Measurements from ENCODE around the gene NLRC3.

Gene NLRC3

DNA sequence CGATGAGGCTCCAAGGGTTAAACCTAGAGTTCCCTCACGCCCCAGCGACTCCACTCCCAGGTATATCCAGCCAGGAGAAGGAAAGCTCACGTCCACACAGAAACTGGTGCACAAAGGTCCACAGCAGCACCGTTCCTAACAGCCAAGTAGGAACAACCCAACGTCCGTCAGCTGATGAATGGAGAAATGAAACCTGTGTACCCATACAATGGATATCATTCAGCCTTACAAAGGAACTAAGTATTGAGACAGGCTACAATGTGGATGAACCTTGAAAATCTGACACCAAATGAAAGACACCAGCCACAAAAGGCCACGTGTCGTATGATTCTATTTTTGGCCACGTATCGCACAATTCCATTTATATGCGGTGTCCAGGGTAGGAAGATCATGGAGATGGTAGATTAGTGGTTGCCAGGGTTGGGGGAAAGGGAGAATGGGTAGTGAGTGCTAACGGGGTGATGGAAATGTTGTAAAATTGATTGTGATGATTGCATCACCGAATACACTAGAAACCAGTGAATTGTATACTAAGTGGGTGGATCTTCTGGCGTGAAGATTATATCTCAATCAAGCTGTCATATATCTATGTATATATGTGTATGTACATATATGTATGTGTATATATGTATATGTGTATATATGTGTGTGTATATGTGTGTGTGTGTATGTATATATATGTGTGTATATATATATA, 30.1 kb downstream of the NLRC3 start:
- DNase-seq (ENCODE audit: low read depth, low spot score) = no peak

DNA sequence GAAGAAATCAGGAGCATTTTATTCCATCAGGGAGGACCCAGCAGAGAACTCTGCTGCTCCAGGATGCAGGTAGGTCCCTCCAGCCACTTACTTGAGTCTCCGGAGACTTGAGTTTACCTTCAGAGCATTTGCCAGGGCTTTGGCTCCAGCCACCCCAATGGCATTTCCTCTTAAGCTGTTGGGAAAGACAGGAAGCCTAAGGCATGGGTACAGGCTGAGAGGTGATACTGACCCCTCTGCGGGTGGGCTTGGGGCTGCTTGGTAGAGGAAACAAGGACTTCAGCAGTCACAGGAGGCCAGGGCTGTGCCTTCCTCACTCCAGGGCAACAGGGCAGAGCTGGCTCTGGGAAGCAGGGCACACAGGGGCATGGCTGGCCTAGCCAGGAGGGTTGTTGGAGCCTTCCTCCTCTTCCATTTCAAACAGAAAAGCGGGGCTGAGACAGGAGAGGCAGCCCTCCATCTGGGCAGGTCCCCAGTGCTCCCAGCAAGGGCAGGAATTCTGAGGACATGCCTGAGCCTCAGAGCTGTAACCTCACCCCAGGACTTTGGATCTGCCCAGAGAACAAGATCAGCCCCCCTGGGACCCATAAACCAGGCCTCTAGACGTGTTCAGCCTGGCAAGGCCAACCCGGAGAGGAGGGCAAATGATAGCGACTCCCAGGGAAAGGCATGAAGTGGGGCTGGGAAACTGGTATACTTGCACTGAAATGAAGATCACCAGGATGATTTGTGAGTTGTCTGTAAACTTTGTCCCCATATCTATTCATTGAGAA, 34.4 kb downstream of the NLRC3 start:
- DNase-seq (ENCODE audit: low read depth, low spot score) = no peak

DNA sequence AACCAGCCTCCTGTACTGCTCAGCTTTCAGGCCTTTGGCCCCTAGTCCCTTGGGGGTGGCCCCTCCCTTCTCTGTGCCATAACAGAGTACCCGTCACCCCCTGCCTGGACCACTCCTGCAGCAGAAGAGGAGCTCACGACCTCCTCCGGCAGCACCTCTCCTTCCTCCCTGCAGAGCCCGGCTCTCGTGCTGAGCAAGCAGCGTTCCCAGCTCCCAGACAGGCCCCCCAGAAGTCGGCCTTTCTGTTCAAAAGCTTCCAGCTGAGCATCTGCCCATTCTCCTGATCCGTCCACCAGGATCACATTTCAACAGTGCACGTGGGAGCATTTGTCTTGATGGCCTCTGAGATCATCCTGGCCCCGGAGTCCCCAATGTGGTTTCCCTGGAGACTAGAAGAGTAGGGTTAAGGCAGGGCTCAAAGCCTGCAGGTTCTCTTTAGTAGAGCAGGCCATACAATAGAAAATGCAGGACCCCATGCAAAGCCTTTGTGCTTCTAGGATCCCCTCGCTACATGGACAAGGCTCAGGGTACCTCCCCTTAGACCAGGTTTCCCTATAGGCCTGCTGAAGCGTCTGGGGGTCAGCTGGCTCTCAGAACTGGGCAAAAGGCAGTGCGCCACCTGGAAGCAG, 35.6 kb downstream of the NLRC3 start:
- DNase-seq (ENCODE audit: low read depth, low spot score) = no peak

DNA sequence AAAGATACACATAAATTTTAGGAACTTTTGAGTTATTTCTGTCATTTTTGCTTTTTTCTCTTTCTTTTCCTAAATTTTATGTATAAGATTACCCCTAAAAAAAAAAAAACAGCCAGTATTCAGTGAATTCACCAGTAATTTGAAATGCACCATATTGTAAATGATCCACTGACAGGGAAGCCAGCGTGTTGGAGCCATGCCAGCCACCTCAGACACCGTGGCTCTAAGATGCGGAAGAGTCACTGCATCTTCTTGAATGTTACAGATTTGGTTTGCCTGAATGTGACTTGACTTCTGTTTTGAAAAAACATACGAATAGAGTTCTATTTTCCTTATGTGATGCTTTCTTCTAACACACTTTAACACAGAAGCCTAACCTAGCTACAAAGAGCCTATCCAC, 39.0 kb downstream of the NLRC3 start:
- DNase-seq (ENCODE audit: low read depth, low spot score) = no peak

DNA sequence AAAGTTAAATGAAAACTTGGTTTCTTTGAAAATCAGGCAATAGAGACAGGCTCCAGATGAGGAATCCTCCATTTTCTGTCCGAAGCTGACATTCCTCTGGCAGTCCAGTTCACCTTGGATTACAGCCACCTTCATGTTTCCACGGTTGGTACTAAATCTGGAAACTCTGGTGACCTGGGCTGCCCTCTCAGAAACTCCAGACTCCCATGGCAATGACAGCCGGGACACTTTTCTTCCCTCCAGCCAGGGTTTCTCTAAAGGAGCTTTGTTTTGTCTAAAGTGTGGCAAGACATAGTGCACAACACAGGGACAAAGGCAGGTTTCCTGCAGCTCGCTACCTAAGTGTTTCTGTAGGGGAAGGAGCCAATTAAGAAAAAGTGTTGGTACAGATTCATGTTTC, 40.4 kb downstream of the NLRC3 start:
- DNase-seq (ENCODE audit: low read depth, low spot score) = peak; percentile 36

DNA sequence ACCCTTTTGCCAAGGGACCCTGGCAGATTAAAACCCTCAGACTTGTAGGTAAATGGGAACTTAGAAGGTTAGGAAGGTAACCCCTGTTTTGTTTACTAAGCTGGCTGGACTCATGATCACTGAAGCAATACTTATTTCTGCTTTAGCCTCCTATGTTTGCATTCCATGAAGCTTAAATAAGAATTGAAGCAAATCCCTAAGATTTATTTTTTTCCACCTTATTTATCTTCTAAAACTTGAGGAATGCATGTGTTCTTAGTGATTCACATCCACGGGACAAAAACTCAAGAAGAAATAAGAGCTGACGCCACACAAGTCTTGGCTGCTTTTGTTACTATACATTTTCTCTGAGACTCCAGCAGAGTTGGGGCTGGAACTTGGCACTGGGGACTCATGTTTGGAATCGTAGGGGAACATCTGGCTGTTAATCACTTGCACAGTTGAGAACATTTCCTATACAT, 40.9 kb downstream of the NLRC3 start:
- DNase-seq (ENCODE audit: low read depth, low spot score) = peak; percentile 75

DNA sequence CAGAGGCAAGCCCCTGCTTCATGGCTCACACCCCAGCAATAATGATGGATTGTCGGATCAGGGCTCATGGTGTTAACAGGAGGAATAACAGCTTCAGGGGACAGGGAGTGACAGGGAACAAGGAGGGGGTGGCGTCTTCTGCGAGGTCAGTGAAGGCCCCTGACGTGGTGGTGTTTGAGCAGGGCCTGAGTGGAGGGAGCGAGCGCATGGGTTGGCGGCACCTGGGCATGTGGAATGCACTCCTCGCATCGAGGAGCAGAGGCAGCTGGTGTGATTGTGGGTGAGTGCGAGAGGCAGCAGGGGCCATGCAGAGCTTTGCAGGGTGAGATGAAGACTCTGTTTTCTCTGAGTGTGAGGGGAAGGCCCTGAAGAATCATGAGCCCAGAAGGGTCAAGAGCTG, 43.1 kb downstream of the NLRC3 start:
- DNase-seq (ENCODE audit: low read depth, low spot score) = no peak

DNA sequence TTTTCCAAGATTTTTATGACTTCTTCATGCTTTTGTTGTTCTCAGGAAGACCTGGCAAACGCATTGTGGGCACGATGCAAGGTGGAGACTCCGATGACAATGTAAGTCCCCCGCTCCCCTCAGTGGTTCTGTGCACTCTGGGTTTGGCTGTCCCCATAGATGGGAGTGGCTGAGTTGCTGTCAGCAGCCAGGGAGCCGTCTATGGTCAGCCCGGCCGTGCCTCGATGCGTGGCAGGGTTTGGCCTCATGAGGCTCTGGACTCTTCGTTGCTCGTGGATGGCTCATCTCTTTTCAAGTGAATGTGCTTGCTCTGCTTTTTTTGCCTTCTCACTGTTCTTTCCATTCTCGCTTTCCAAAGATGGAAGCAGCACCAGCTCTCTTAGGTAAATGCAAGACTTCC, 44.5 kb downstream of the NLRC3 start:
- DNase-seq (ENCODE audit: low read depth, low spot score) = no peak

DNA sequence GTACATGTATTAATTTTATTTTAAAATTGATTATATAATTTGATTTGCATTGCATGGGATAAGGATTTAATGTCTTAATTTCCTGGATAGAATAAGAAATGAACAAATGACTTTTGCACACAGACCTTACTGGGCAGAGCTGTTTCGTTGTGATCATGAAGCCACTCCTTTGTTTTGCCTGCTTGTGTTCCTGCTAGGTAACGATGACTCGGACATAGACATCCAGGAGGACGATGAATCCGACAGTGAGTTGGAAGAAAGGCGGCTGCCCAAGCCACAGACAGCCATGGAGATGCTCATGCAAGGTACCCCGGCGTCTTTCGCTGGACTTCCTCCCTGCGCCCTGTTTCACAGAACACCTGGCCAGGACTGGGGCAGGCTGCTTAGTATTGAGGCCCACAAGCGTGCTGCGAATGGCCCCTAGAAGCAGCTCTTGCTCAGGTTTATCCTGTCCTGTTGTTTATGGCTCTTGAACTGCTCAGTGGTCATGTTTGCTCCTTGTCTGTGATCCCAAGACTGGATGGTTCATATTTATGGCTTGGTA, 46.8 kb downstream of the NLRC3 start:
- DNase-seq (ENCODE audit: low read depth, low spot score) = no peak

DNA sequence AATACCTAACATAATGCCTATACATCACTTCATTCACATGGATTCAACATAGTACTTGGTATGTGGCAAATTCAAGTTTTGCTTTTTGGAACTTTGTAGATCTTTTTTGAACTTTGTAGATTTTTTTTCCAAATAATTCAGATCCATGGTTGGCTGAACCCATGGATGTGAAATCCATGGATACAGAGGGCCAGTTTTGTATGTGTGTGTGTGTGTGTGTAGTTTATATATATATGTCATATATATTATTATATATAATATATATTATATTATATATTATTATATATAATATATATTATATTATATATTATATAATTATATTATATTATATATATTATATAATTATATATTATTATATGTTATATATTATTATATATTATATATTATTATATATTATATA, 48.0 kb downstream of the NLRC3 start:
- no peak for DNase-seq (ENCODE audit: low read depth, low spot score)

DNA sequence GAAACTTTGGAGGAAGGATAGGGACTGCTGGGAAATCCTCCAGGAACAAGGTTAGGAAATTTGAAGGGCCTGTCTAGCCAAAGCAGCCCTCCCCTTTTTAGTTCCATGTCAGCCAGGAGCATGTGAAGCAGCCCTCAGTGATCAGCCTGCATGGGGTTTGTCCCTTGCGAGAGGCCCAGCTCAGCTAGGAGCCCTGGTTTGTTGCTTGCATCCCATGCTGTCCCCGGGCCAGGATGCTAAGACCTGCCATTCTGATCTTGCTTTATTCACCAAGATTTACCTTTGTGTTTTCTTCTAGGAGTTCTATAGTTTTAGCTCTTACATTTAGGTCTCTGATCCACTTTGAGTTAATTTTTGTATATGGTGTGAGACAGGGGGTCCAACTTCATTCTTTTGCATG, 48.8 kb downstream of the NLRC3 start:
- DNase-seq (ENCODE audit: low read depth, low spot score) = no peak

DNA sequence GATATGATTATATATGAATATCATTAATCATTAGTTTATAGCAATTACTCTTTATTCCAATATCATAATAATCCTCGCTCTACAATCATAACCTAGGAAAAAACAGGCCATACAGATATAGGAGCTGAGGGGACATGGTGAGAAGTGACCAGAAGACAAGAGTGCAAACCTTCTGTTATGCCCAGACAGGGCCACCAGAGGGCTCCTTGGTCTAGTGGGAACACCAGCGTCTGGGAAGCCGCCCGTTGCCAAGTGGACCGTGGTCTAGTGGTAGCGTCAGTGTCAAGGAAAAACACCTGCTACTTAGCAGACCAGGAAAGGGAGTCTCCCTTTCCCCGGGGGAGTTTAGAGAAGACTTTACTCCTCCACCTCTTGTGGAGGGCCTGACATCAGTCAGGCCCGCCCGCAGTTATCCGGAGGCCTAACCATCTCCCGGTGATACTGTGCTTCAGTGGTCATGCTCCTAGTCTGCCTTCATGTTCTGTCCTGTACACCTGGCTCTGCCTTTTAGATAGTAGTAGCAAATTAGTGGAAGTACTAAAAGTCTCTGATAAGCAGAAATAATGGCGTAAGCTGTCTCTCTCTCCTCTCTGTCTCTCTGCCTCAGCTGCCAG, 49.9 kb downstream of the NLRC3 start:
- peak; percentile 73 for DNase-seq (ENCODE audit: low read depth, low spot score)

DNA sequence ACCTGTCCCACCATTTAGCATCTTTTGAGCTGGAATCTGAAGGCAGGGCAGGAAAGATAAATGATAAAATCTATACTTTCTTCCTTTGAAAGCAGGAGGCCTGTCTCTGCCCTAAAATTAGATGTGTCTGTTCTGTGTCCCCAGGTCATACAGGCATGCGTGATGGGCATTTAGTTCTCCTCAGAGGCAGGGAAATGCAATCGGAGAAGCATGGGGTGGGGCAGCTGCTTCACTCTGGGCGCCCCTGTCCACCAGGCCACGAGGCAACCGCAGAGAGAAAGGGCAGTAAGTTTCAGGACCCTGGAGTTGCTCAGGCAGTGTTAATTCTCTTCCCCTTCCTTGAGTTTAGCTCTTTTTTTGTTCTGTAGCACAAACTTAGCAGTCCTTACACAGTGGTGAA, 51.3 kb downstream of the NLRC3 start:
- no peak for DNase-seq (ENCODE audit: low read depth, low spot score)

DNA sequence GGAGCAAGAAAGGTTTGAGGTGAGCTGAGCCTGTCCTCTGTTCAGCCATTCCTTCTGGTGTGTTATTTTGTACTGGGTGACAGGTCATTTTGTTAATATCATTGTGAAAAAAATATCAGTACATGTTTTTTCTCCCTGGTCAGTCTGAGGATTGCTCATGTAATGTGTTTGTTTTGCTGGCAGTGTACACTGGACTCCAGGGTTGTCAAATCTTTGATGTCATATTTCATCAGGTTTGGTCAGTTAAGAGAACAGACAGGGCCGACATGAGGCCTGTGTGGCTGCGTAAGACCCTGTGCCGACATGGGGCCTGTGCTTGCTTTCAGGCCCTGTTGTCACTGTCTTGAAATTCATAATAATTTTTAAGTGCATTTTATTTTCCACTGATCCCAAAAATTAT, 53.9 kb downstream of the NLRC3 start:
- DNase-seq (ENCODE audit: low read depth, low spot score) = no peak

DNA sequence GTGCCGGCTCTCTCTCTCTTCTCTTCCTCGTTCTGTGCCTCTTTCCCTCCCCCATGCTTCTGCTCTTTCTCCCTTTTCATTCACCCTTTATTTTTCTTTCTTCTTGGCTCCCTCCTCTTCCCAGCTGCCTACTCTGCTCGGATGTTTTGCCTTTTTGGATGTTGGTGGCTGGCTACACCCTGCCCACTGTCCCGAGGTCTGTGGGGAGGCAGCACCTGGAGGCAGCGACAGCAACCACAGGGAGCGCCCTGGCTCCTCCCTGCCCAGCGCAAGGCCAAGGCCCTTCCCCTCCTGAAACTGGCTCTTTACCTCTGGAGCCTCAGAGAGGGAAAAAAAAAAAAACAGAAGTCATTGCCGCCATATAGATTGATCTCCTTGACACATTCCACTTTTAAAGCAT, 56.4 kb downstream of the NLRC3 start:
- no peak for DNase-seq (ENCODE audit: low read depth, low spot score)

DNA sequence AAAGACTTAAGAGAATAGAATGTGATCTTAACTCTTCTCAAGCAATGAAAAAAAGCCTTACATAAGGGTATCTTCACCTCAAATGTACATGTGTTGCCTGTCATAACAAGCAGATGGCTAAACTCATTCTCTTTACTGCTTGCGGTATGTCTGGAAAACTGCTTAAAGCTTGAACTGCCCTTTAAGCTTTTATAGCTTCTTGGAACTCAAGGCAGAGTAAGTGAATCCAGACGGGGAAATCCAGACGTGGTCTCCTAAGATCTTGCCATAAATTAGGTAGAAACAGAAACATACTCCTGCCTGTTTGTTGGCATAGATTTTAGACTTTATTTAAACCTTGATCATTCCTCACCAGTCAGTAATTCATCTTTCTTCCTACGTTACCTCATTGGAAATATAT, 56.8 kb downstream of the NLRC3 start:
- no peak for DNase-seq (ENCODE audit: low read depth, low spot score)

DNA sequence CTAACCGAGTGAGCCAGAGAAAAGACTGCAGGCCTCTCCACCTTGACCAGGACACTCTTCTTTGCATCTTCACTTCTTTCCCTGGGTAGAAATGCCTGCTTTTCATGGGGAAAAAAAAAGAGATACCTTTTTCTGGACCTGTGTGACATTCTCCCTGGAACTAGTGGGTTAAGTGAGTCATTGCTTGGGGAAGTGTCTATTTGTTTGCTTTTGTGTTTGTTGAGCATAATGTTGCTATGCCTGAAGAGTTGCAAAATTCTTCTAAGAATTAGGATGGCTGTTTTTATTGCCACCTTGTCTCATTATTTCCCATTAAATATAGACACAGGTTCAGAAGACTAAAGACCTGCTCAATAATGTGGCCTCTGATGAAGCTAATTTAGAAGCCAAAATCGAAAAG, 57.6 kb downstream of the NLRC3 start:
- no peak for DNase-seq (ENCODE audit: low read depth, low spot score)

DNA sequence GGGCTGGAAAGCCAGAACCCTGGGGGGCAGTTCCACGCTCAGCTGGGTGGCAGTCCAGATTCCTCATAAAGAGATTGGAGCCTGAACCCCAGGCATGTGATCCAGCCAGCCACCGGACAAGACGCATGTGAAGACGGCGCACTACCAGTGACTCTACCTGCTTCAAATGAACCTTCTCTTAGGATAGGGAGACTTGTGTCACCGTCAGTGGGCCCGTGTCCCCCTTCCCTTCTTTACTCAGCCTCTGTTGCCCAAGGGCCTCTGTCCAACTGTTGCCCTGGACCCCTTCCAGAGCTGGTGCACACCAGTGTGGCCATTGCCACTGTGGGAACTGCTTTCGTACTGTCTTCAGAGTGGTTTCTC, 58.2 kb downstream of the NLRC3 start:
- no peak for DNase-seq (ENCODE audit: low read depth, low spot score)

DNA sequence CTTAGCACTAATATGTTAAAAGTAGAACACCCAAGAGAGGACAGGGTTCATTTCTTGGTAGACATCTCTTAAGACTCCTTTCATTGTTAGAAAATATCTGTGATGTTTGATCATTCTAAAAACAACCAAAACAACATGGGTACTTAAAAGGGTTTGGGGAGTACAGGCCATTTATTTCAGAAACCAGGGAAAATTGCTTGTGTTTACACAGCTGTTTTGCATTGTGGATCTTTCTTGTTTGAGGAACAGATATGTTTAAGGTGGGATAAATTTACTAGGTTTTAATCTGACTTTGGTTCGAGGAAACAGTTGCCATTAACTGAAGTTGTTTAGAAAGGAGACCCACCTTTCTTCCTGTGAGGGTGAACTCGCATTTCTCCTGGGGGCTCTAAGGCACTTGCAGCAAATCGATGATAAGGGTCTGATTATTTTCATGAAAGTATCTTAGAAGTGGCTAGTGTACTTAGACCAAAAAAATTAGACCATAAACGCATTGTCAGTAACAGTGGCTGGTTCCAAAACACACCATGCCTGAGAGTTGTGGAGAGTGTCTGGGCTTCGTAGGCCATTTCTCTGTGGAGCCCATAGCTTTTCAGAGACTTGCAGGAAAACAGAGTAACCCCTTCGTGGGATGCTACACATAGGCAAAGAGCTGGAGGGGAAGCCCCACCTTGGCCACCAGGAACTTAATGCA, 58.8 kb downstream of the NLRC3 start:
- no peak for DNase-seq (ENCODE audit: low read depth, low spot score)

DNA sequence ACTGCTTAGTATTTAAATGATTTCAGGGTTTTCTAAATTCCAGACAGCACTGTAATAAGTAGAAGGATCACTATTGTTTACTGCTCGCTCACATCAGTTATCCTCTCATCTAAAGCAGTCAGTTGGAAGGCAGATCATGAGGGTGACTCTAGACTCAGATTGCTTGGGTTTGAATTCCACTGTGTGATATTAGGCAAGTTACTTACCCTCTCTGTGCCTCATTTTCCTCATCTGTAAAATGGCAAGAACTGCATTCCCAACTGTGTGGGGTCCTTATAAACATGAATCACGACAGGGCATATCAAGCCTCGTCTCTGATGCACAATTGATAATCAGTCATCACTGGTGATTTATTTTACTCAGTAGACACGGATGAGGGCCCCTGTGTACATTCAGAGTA, 61.3 kb downstream of the NLRC3 start:
- no peak for DNase-seq (ENCODE audit: low read depth, low spot score)

DNA sequence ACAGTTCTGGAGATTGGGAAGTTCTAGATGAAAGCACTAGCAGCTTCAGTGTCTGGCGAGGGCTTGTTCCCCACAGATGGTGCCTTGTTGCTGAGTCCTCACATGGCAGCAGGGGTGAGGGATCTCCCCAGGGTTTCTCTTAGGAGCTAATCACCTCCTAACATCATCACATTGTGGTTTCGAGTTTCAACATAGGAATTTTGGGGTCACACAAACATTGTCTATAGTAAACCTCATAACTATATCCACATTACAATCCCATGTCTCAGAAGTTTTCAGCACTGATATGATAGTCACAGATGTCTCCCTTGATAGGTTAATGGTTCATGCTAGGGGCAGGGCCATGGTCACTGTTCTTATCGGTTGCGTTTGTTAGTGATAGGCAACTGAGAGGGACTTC, 62.6 kb downstream of the NLRC3 start:
- no peak for DNase-seq (ENCODE audit: low read depth, low spot score)
